Fibroblast of mammary gland (primary cell): ENCODE data around the gene DLG4.
A peak's percentile ranks its signal among the peaks of the same experiment; 100 is the strongest.

Source experiments
- DNase-seq: peaks from one replicate; pipeline ENCODE4 v3.0.0-alpha.2; 2010; ENCODE audit warnings: low read depth
- H3K4me3 ChIP-seq: 2 replicates; pipeline ENCODE4 v1.5.1; 2011; ENCODE audit warnings: low read depth, mild to moderate bottlenecking, low read length, moderate library complexity; ENCODE audit not compliant: control insufficient read depth
- TF ChIP-seq, protein P1 (sequence below): conservative IDR thresholded peaks from 2 replicates; pipeline ENCODE4 v1.5.1; 2011; ENCODE audit warnings: low read depth, low read length, inconsistent platforms; ENCODE audit not compliant: control insufficient read depth, insufficient read depth

Gene DLG4

GRCh38 chr17:7253082-7253481, 33.4 kb upstream of the DLG4 start:
- DNase-seq: no peak
- H3K4me3 ChIP-seq: peak overlapping the region; percentile 94
- TF ChIP-seq, protein P1, sequence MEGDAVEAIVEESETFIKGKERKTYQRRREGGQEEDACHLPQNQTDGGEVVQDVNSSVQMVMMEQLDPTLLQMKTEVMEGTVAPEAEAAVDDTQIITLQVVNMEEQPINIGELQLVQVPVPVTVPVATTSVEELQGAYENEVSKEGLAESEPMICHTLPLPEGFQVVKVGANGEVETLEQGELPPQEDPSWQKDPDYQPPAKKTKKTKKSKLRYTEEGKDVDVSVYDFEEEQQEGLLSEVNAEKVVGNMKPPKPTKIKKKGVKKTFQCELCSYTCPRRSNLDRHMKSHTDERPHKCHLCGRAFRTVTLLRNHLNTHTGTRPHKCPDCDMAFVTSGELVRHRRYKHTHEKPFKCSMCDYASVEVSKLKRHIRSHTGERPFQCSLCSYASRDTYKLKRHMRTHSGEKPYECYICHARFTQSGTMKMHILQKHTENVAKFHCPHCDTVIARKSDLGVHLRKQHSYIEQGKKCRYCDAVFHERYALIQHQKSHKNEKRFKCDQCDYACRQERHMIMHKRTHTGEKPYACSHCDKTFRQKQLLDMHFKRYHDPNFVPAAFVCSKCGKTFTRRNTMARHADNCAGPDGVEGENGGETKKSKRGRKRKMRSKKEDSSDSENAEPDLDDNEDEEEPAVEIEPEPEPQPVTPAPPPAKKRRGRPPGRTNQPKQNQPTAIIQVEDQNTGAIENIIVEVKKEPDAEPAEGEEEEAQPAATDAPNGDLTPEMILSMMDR: no peak

DNA sequence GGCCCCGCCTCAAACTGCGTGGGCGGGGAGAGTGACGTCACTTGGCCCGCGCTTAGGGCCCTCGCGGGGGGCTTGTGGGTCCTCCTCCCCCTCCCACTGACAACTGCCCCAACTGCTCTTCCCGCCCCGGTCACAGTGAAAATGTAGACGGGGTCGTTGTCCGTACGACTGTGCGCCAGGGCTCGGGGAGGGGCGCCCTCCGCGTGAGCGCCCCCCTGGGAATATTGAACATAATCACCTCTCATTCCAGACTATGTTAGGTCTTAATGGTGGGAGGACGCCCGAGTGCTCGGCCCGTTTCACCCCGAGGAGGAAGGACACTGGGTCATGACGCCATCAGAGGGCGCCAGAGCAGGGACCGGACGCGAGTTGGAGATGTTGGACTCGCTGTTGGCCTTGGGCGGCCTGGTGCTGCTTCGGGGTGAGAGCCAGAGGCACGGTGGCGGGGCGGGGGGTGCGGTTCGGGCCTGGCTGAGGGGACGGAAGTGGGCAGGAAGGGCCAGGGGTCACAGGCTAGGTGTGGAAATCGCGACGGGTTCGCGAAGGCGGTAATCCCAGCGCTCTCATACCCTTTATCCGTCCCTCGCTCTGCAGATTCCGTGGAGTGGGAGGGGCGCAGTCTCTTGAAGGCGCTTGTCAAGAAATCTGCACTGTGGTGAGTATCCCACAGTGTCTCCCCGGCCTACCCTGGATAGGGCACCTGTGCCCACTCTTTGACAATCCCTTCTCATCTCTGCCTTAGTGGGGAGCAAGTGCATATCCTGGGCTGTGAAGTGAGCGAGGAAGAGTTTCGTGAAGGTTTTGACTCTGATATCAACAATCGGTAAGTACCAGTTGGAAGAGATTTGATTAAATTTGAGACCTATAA, 32.8 kb upstream of the DLG4 start, which contains the start of gene ELP5:
Gene ELP5 (plus strand): TSS at position 40 of the 868 bp plus-strand sequence. CDS start 336 bp downstream, at position 376.
- peak within 1 kb of the TSS; percentile 94 for H3K4me3 ChIP-seq
- TF ChIP-seq, protein P1: no peak
- peak; percentile 95 for DNase-seq

DNA sequence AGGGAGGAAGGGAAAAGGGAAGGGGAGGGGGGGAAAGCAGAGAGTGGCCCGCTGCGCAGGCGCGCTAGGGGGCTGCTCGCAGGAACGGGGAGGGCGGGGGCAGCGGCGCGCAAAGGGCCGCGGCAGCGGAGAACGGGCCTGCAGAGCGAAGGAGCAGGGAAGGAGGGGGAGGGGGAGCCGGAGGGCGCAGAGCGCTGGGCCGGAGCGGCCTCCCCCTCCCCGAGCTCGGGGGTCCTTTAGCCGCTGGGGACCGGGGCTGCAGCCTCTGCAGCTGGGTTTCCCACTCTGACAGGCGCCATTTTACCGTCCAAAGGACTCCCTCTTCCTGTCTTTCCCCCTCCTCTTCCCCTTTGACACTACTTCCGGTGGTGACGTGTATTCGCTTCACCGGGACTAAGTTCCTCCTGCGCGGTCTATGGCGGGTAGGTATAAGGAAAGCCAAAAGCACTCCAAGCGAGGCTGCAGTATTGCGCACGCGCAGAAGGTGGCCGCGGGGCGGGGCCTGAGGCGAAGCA, 32.1 kb upstream of the DLG4 start, which contains the start of gene CTDNEP1:
Gene CTDNEP1 (minus strand): TSS at position 74 of the 515 bp plus-strand sequence. CDS start 438 bp downstream, outside the sequence.
- peak within 1 kb of the TSS; percentile 94 for H3K4me3 ChIP-seq
- DNase-seq: peak; percentile 100
- TF ChIP-seq, protein P1: no peak

GRCh38 chr17:7250695-7251627, 31.3 kb upstream of the DLG4 start:
- TF ChIP-seq, protein P1: no peak
- H3K4me3 ChIP-seq: peak overlapping the region; percentile 94
- DNase-seq: no peak

- DNase-seq: no peak
- H3K4me3 ChIP-seq: peak overlapping the region; percentile 94
- TF ChIP-seq, protein P1: no peak
Measured at GRCh38 chr17:7249830-7250229, 30.2 kb upstream of the DLG4 start.

- DNase-seq: no peak
- TF ChIP-seq, protein P1: no peak
- no peak overlapping the region for H3K4me3 ChIP-seq
Measured at GRCh38 chr17:7249214-7249613, 29.6 kb upstream of the DLG4 start.
